HCT116 (cell line): Measurements from ENCODE around the gene PTPN2. TPM values are rescaled to one million over a fixed set of nuclear protein-coding genes. Genes with fewer than 3 reads are reported as not detected.

Source experiments
- ATAC-seq: fragments of 200-7000 bp; cut with Tn5 transposase; 2 replicates; pipeline ENCODE4 v1.9.1; 2020; ENCODE audit warnings: mild to moderate bottlenecking, moderate library complexity
- BruUV-seq: library from RNA; stranded (reverse); fragments of 400-500 nt; replicated peaks from 2 replicates; lab custom pipeline; 2021; lab: Mats Ljungman, UMichigan
- CTCF ChIA-PET: fragments of 300-600 bp; sonication (Branson Sonifier 250); formaldehyde crosslinking; loops from one replicate; lab custom pipeline; 2021; ENCODE audit warnings: antibody characterized with exemption; lab: Charles Lee
- POLR2A ChIA-PET: fragments of 300-600, 350-600 bp; sonication (Branson Sonifier 250); formaldehyde crosslinking; loops from one replicate; lab custom pipeline; 2021; ENCODE audit warnings: antibody characterized with exemption; lab: Charles Lee
- RAD21 ChIA-PET, 2 experiments: fragments of 300-600 bp; sonication (Branson Sonifier 250); formaldehyde crosslinking; loops; one replicate each; lab custom pipeline; 2023; ENCODE audit warnings: low total read pairs in 2 of 2; ENCODE audit not compliant: uncharacterized antibody in 2 of 2, unreplicated experiment in 2 of 2, low non-redundant PET in 1 of 2; lab: Charles Lee
- DNase-seq: peaks from one replicate; pipeline ENCODE4 v3.0.0-alpha.2; 2010; ENCODE audit warnings: low read depth, low spot score
- H2AFZ ChIP-seq: fragments of 200-600 bp; shearing (Covaris generic), sonication (generic); 2 replicates; pipeline ENCODE4 v1.6.1; 2017; ENCODE audit warnings: low read depth, mixed run types, mixed read lengths, antibody characterized with exemption, low read length; ENCODE audit not compliant: poor library complexity, severe bottlenecking
- H3K27ac ChIP-seq: 2 replicates; pipeline ENCODE4 v1.5.1; 2012; ENCODE audit warnings: low read depth, low read length
- H3K27me3 ChIP-seq: fragments of 200-600 bp; sonication (generic); 2 replicates; pipeline ENCODE4 v1.6.1; 2016; ENCODE audit warnings: mixed run types, low read length, mixed read lengths; ENCODE audit not compliant: insufficient read depth
- H3K36me3 ChIP-seq, 2 experiments: fragments of 200-500 bp in 1 of 2; fragments of 200-600 bp in 1 of 2; sonication (Bioruptor generic) in 1 of 2; sonication (generic) in 1 of 2; 2 replicates each; pipeline versions ENCODE4 v1.5.1 to v1.6.1; 2014 to 2016; ENCODE audit warnings: low read length in 2 of 2, inconsistent platforms in 1 of 2, mixed read lengths in 1 of 2, mixed run types in 1 of 2; ENCODE audit not compliant: insufficient read depth in 2 of 2, control insufficient read depth in 1 of 2
- H3K4me1 ChIP-seq, 2 experiments: fragments of 200-600 bp in 1 of 2; sonication (generic) in 1 of 2; 2 replicates each; pipeline versions ENCODE4 v1.5.1 to v1.6.1; 2012 to 2017; ENCODE audit warnings: low read length in 2 of 2, inconsistent platforms in 1 of 2, mild to moderate bottlenecking in 1 of 2, mixed read lengths in 1 of 2, mixed run types in 1 of 2, moderate library complexity in 1 of 2; ENCODE audit not compliant: insufficient read depth in 2 of 2, control insufficient read depth in 1 of 2
- H3K4me2 ChIP-seq: fragments of 200-600 bp; sonication (generic); 2 replicates; pipeline ENCODE4 v1.6.1; 2017; ENCODE audit warnings: mixed run types, low read length, mixed read lengths
- H3K4me3 ChIP-seq, 2 experiments: fragments of 200-600 bp in 1 of 2; sonication (generic) in 1 of 2; replicated peaks in 1 of 2; 2 replicates each; pipeline ENCODE4 v1.5.1; 2011 to 2016; ENCODE audit warnings: low read length in 2 of 2, control low read depth in 1 of 2, low read depth in 1 of 2, mild to moderate bottlenecking in 1 of 2, mixed read lengths in 1 of 2, mixed run types in 1 of 2
- H3K79me2 ChIP-seq: fragments of 200-600 bp; sonication (generic); 2 replicates; pipeline ENCODE4 v1.6.1; 2017; ENCODE audit warnings: mild to moderate bottlenecking, mixed run types, low read length, moderate library complexity, mixed read lengths; ENCODE audit not compliant: insufficient read depth
- H3K9ac ChIP-seq: fragments of 200-600 bp; sonication (generic); 2 replicates; pipeline ENCODE4 v1.6.1; 2016; ENCODE audit warnings: low read length, mixed read lengths
- H3K9me2 ChIP-seq: fragments of 200-600 bp; sonication (generic), shearing (Covaris generic); 2 replicates; pipeline ENCODE4 v1.6.1; 2017; ENCODE audit warnings: mixed run types, mild to moderate bottlenecking, moderate library complexity; ENCODE audit not compliant: insufficient read depth
- H3K9me3 ChIP-seq, 2 experiments: fragments of 200-500 bp in 1 of 2; fragments of 200-600 bp in 1 of 2; sonication (Bioruptor generic) in 1 of 2; sonication (generic) in 1 of 2; 2 replicates each; pipeline ENCODE4 v1.6.1; 2014 to 2017; ENCODE audit warnings: low read length in 2 of 2, mixed read lengths in 2 of 2, inconsistent platforms in 1 of 2, low read depth in 1 of 2, mild to moderate bottlenecking in 1 of 2, mixed run types in 1 of 2, moderate library complexity in 1 of 2; ENCODE audit not compliant: control insufficient read depth in 1 of 2, insufficient read depth in 1 of 2
- H4K20me1 ChIP-seq: fragments of 200-600 bp; sonication (generic), shearing (Covaris generic); 2 replicates; pipeline ENCODE4 v1.6.1; 2017; ENCODE audit warnings: mixed run types, mild to moderate bottlenecking, moderate library complexity; ENCODE audit not compliant: insufficient read depth
- ATF3 ChIP-seq: IDR thresholded peaks from 2 replicates; pipeline ENCODE4 v1.6.1; 2012
- CBX3 ChIP-seq: IDR thresholded peaks from 2 replicates; pipeline ENCODE4 v1.6.1; 2012; ENCODE audit warnings: low read depth
- CEBPB ChIP-seq: IDR thresholded peaks from 2 replicates; pipeline ENCODE4 v1.6.1; 2012; ENCODE audit warnings: low read depth
- ELF1 ChIP-seq: IDR thresholded peaks from 2 replicates; pipeline ENCODE4 v1.6.1; 2012; ENCODE audit warnings: low read depth, borderline replicate concordance
- EZH2 ChIP-seq: fragments of 200-600 bp; sonication (generic); IDR thresholded peaks from 2 replicates; pipeline ENCODE4 v1.6.1; 2017; ENCODE audit warnings: antibody characterized with exemption, mixed run types
- EZH2phosphoT487 ChIP-seq: fragments of 200-600 bp; IDR thresholded peaks from 2 replicates; pipeline ENCODE4 v1.6.1; 2018; ENCODE audit warnings: antibody characterized with exemption, borderline replicate concordance
- FOSL1 ChIP-seq: IDR thresholded peaks from 2 replicates; pipeline ENCODE4 v1.6.1; 2012; ENCODE audit warnings: low read depth
- JUND ChIP-seq: IDR thresholded peaks from 2 replicates; pipeline ENCODE4 v1.6.1; 2012
- SIN3A ChIP-seq: IDR thresholded peaks from 2 replicates; pipeline ENCODE4 v1.6.1; 2012; ENCODE audit warnings: low read depth
- SP1 ChIP-seq: IDR thresholded peaks from 2 replicates; pipeline ENCODE4 v1.6.1; 2012; ENCODE audit warnings: low read depth
- SRF ChIP-seq: IDR thresholded peaks from 2 replicates; pipeline ENCODE4 v1.6.1; 2012; ENCODE audit warnings: low read depth
- YY1 ChIP-seq: IDR thresholded peaks from 2 replicates; pipeline ENCODE4 v1.6.1; 2011; ENCODE audit warnings: low read length, low read depth, moderate library complexity, mild to moderate bottlenecking; ENCODE audit not compliant: insufficient replicate concordance; ENCODE audit errors: extremely low read depth
- ZBTB33 ChIP-seq: IDR thresholded peaks from 2 replicates; pipeline ENCODE4 v1.6.1; 2011; ENCODE audit warnings: mild to moderate bottlenecking, low read length, moderate library complexity; ENCODE audit not compliant: insufficient replicate concordance; ENCODE audit errors: extremely low read depth
- ZNF274 ChIP-seq: fragments of 200-500 bp; sonication (Bioruptor generic); IDR thresholded peaks from 2 replicates; pipeline ENCODE4 v1.6.1; 2014; ENCODE audit warnings: mild to moderate bottlenecking, low read depth, low read length, inconsistent platforms
- intact Hi-C: fragments of 100-400 bp; cut with micrococcal nuclease; formaldehyde crosslinking; loops from 2 replicates; pipeline ENCODE4 v1.10.0; 2022
- total RNA-seq: library from RNA; stranded (reverse); gene quantifications from one replicate; pipeline ENCODE4 v1.2.1, GENCODE V29; 2021; ENCODE audit not compliant: unreplicated experiment

The PTPN2 gene
- total RNA-seq, 1 experiment from 2014 or later: 50.3 TPM

GRCh38 chr18:12819322-12819721 is 64.7 kb downstream of the PTPN2 start (continued):
- TF ChIP-seq ATF3: no peak
- TF ChIP-seq SP1: no peak
- no peak for TF ChIP-seq ELF1

- no peak overlapping the region for H2AFZ ChIP-seq
- no peak overlapping the region for H3K4me2 ChIP-seq
- TF ChIP-seq JUND: no peak
- TF ChIP-seq SP1: no peak
- TF ChIP-seq ZNF274: no peak
- no peak for TF ChIP-seq CBX3
- TF ChIP-seq ZBTB33: no peak
- no peak for TF ChIP-seq SRF
- no peak for TF ChIP-seq CEBPB
- TF ChIP-seq FOSL1: no peak
- no peak for TF ChIP-seq EZH2phosphoT487
- no peak for TF ChIP-seq EZH2
- TF ChIP-seq YY1: no peak
- TF ChIP-seq SIN3A: no peak
- RAD21 ChIA-PET: no interaction called here
- CTCF ChIA-PET: no interaction called here
- peaks cover 4 to 15% of the 10 kb centered on the region in 2 experiments; a peak in 3 of 4 replicates for H3K36me3 ChIP-seq
- POLR2A ChIA-PET: no interaction called here
- no peaks in the 10 kb centered on the region for H4K20me1 ChIP-seq
- intact Hi-C loops: no loop called here
- H3K9me2 ChIP-seq: no peaks in the 10 kb centered on the region
- H3K79me2 ChIP-seq: no peaks in the 10 kb centered on the region
- no peak overlapping the region for H3K27ac ChIP-seq
- no TSS peak for BruUV-seq
- H3K4me3 ChIP-seq: no peak overlapping the region
- H3K27me3 ChIP-seq: no peaks in the 10 kb centered on the region
- H3K9me3 ChIP-seq: no peaks in the 10 kb centered on the region
- no peaks in the 10 kb centered on the region for H3K4me1 ChIP-seq
- no peak for ATAC-seq
- DNase-seq: no peak
- H3K9ac ChIP-seq: no peak overlapping the region
These were observed 65.8 kb downstream of the PTPN2 start for GRCh38 chr18:12818243-12818642.
